NCI-H460 (cell line): Measurements from ENCODE around the gene FAM174C. TPM values are rescaled to one million over a fixed set of nuclear protein-coding genes. Genes with fewer than 3 reads are reported as not detected.

Experiments
- DNase-seq: peaks from one replicate; pipeline ENCODE4 v3.0.0-alpha.2; 2016; ENCODE audit warnings: low read depth; ENCODE audit errors: extremely low read depth
- total RNA-seq: library from RNA; depleted of rRNA; stranded (reverse); fragments of >200 nt; shearing (Covaris generic); gene quantifications from 2 replicates; pipeline ENCODE4 v1.2.3, GENCODE V29; 2014

Gene FAM174C
- total RNA-seq, 1 experiment from 2014 or later: 42.7 TPM

DNA sequence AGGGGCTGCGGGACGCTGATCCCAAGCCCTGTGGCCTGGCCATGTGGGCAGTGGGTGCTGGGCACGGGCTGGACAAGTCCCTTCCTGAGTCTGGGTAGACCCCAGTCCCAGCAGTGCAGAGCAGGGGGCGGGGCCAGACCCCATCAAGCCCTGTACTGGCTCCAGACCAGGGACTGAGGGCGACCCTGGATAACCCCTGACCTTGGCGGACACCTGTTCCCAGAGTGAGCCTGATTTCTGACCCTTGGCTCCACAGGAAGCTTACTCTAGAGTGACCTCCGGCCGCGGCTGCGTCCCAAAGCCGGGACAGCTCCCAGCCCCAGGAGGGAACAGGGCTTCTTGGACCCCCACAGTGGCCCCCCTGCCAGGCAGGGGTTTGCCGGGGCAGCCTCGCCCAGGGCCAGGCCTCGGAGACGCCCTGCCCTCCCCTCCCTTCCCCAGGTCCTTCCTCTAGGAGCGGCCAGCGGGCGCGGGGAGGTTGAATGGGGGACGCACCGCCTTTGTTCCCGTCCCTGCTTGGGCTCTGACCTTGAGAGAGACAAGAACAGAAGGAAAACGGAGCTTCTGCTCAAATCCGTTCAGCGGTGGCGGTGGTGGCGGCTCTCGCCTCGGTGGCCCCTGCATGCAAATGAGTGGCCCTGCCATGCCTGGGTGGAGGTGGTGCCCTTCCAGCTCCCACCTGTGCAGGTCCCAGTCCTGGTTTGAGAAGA lies 8.0 kb downstream of the FAM174C start:
- DNase-seq: no peak

DNA sequence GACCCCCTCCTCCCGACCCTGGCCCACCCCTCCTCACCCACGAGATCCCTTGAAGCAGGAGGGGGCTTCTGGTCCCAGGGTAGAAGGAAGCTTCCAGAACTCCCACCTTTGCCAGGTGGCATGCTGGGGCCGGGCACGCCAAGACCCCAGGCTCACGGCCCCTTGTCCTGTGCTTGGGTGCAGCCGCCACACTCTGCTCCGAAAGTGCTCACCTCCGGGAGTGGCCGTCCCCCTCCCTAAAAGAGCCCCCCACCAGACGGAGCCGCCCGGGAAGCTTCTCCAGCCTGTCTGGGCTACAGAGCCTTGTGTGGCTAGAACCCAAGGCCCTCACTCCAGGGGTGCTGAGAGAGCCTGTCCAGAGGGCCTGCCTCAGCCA lies 8.6 kb downstream of the FAM174C start:
- no peak for DNase-seq

DNA sequence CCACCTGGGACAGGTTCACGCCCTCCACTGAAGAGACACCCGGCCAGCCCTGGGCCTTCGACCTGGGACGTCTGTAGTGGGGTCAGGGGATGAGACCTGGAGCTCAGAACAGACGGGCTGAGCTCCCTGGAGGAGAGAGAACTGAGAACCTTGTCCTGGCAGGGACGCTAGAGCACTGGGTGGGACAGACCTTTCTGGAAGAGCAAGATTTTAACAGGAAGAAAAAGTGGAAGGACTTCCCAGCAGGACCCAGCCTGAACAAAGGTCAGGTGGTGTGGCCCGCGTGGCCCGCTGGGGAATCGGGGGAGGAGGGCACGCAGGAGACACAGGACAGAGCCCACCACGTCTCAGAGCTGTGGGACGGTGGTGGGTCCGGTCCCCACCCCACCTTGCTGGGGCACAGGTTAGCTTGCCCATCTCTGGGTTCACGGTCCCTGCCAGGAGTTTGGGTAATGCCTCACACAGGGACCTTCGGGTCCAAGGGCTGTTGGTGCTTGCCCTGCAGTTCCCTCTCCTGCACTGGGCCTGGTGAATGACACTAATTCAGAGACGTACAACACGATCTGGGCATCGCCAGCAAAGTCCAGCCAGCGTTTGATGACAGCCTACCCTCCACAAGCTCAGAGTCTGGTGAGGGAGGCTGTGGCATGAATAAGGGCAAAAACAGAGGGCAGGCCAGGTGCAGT lies 9.1 kb downstream of the FAM174C start:
- no peak for DNase-seq

DNA sequence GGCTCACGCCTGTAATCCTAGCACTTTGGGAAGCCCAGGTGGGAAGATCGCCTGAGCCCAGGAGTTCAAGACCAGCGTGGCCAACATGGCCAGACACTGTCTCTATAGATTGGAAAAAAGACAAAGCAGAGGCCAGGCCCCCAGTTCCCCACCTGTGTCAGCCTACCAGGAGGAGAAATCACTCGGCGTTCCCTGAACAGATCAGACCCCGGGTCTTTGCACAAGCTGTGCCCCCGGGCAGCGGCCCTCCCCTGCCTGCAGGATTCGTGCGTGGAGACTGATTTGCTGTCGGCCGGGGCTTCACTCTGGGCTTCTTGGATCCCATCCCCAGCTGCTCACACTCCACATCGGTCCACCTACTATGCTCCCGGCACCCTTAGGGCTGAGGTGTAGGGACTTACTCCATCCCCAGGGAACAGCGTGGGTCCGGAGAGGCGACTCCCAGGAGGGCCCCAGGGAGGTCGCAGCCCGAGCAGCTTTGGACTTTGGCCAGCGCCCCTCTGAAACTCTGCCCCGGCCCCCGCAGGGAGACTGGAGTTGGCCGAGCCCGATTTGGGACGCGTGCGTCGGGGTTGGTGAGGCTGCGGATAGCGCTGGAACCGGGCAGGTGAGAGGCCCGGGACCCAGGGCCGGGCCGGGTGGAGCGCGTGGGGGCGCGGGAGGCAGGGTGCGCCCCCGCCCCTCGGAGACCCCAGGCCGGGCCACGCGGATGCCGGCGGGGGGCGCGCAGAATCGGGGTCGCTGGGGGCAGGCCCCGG lies 9.8 kb downstream of the FAM174C start:
- no peak for DNase-seq

DNA sequence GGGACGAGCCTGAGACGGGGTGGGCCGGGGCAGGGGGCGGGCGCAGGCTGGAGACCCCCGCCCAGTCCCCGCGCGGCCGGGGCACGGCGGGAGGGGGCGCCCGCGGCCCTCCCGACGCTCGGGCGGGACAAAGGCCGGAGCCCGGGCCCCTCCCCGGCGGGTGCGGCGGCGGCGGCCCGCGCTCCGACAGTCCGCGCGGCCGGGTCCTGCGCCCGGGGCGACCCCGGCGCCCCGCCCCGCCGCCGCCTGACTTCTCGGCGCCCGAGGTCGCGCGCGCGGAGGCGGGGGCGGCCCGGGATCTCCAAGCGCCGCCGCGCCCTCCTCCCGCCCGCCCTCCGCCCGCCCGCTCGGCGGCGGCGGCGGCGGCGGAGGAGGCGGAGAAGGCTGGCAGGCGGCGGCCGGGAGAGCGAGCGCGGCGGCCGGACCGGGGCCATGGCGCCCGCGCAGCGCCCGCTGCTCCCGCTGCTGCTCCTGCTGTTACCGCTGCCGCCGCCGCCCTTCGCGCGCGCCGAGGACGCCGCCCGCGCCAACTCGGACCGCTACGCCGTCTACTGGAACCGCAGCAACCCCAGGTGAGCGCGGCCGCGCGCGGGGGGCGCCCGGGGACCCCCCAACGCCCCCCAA lies 10.5 kb downstream of the FAM174C start, which contains the start of gene EFNA2:
EFNA2 (plus strand) TSS at position 137 of the 624 bp plus-strand sequence; CDS start at position 433, 296 bp downstream.
- no peak for DNase-seq

DNA sequence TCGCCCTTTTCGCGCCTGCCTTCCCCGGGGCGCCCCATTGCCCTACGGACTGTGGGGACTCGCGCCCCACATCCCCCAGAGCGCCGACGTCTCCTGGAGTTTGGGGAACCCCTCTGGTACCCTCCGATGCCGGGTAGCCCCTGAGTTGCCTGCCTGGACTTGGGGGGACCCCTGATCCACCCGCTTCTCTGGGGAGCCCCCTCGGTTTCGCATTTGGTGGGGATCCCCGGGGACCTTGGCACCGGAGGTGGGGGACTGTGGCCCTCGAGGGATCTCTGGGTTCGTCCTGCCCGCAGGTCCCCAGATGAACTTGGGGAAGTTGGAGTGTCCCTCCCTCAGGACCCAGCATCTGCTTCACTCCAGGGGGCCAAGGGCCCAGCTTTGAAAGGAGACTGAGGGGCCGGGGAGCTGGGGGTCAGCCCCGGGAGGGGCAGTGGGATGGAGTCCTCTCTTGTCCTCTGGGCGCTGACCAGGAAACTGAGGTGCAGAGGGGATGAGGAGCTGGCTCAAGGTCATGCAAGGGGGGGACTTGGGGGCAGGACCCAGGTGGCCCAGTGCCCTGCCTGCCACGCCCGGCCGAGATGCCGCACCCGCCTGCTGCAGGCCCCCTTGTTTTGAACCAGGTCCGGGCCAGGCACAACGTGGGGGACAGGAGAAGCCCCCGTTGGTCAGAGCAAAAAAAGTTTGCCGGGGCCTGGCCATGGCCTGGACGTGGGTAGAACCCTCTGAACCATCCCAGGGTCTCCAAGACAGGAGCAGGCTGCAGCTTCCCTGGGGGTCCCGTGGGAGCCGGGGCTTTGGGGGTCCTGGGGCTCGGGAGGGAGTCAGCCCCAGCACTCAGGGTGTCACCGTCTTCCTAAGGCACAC lies 11.4 kb downstream of the FAM174C start:
- no peak for DNase-seq

DNA sequence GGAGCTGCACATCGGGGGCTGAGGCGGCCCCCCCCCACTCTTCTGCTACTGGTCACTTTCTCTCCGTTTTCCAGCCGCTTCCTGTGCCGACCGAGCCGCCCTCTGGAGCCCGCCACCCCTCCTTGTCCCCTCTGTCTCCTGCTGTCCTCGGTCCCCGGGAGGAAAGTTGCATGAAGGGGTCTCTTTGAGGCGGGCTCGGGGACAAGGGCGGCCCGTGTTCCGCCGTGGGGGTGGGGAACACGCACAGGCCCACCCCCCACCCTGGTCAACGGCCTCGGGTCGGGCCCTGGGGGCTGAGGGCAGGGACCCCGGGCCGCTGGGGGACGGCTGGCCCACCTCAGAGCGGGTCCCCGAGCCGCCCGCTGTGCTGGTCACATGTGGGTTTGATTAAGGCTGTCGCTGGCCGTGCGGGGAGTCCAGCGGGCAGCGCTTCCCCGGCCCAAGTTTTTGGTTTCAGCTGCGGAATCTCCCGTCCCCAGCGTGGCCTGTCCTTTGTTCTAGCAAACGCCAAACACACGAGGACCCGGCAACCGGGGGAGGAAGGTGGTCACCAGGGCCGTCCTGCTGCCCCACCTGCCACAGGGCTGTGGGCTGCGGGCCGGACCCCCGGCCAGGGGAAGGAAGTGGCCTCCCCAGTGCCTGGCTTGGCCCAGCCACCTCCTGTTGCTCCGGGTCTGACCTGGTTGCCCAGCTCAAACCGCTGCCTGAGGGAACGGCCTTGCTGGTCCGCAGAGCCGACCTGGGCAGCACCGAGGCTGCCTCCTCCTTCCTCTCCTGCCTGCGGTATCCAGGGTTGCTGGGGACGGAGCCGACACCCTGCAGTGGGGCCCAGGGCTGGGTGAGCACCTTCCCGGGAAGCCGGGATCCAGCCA lies 12.3 kb downstream of the FAM174C start:
- no peak for DNase-seq

DNA sequence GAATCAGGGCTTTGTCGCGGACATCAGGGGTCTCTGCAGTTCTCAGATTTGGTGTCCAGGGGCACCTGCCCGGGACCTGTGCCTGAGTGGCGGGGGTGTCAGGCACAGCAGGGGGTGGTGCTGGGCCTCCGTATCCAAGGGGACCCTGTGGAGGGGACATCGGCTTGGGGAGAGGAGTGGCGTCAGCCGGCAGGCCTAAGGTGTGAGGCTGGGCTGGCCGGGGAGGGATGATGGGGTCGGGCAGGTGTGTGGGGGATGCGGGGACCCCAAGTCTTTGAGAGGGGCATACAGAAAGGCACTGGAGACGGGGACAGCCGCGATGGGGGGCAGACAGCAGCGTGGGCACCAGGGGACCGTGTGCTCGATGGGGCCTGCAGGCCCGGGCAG lies 12.9 kb downstream of the FAM174C start:
- DNase-seq: no peak

DNA sequence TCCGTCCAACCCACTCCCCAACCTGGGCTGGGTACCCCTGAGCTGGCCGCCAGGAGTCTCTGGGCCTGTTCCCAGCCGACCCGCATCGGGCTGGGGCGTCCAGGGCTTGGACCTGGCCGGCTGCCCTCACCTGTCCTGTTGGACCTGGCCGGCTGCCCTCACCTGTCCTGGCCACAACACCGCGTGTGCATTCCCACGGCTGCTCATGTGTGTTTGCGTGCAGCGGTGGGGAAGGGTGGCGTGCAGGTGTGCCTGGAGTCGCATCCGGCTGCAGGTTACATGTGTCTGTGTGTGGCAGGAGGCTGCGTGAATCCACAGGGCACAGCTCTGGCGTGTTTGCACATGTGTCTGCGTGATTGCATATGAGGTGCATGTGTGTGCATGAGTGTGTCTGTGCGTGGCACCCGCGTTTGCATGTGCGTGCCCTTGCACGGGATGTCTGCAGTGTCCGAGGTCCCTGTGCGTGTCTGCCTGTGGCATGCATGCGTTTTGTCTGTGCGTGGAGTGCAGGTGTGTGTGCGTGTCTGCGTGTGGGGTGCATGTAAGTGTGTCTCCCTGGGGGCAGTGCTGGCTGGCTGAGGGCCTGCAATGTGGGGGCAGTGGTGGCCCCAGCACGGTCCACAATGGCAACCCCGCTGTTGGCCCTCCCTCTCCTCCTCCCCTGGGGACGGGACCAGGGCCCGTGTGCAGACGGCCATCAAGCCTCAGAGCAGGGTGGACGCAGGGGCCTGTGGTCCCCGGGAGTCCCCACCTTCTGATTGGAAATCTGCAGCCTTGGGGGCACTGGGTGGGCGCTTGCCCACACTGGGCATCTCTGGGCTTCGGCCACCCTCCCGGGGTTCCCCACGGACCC lies 13.7 kb downstream of the FAM174C start:
- no peak for DNase-seq

DNA sequence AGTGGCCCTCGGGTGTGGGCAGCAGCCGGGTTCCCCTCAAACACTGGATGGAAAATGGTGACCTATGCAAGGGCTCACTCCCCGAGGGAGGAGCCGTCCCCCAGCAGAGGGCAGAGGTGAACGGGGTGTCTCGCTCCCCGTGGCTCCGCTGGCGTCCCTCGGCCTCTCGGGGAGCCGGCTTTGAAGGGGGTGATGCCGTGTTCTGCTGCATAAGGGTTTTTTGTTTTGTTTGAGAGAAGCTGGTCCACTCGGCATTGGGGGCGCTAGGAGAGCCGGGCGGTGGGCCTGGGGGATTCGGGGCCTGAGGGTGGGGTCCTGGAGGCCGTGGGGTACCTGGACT lies 14.3 kb downstream of the FAM174C start:
- no peak for DNase-seq

DNA sequence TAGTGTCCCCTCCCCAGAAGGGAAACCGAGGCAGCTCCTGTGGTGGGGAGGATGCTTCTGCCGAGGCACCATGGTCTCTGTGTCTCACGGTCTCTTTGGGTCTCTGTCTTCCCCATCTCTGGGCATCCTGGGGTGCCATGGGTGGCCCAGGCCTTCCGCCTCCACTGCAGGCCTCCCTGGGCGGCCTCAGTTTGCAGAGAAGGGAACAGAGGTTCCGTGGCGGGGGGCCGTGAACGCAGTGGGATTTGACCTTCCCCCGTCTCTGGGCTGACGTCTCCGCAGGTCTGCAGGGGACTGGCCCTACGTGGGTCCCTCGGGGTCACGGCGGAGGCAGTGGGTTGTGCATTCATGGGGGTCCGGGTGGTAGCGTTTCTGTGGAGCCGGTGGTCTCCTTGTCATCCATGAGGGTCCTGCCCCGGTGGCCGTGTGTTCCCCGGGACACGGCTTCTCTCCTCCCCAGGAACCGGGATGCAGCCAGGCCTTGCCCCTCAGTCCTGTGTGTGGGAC lies 14.9 kb downstream of the FAM174C start:
- no peak for DNase-seq

DNA sequence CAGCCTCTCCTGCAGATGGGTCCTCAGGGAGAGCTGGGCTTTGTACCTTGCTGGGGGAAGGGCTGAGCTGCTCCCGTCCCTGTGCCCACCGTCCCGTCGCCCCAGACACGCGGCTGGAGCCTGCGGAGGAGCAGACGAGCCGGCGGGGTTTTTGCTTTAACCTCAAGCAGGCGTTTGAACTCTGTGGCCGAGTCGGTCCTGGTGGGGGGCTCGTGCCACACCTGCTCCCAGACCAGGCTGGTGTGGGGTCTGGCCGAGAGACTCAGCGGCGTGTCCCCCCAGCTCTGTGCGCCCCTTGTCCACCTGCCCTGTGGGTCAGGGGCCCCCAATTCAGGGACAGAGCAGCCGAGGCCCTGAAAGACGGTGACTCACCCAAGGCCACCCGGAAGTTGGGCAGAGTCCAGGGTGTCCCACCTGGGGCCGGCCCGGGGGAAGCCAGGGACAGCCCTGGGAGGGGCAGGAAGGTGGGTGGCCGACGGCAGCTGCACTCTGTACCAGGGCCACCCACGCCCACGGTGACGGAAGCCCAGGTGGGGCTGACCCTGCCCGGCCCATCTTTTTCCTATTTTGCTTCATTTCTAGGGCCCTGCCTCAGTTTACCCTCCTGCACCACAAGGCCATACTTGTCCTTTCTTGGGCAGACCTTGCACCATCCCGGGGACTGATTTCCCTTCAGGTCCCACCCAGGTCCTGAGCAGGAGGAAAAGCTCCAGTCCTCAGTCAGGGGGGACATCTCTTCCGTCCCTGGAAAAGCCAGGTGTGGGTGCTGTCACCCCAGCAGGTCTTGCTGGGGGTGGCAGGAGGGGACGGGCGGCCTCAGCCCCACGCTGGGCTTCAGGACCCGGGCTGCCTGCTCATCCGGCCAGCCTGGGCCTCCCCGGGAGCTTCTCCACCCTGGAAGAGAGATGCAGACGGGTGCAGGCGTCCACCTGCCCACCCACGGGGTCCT lies 15.6 kb downstream of the FAM174C start:
- no peak for DNase-seq

DNA sequence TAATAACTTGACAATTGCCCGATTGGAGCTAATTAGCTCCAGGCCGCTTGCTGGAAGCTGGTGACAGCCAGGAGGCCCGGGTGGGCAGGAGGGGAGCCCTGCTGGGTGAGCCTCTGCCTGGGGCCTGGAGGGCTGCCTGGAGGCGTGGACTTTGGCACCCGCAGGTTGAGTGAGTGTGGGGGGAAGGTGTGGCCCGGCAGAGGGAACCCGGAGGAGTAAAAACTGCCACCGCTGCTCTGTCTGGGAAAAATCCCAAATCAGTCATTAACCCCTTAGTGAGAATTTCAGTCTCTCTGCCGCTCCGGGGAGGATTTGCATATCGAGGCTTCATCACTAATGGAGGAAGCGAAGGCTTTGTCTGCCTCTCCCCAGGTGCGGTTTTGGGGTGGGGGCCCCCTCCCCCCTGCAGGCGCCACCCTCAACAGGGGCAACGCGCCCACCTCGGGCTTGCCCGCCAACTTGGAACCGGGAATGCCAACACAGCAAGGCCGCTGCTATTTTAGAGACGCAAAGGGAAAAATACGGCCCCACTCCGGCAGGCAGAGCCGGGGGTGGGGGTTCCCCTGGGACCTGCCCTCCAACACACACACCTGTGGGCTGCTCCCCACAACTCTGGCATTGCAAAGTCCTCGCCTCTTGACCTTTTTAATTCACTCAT lies 16.6 kb downstream of the FAM174C start:
- DNase-seq: no peak

DNA sequence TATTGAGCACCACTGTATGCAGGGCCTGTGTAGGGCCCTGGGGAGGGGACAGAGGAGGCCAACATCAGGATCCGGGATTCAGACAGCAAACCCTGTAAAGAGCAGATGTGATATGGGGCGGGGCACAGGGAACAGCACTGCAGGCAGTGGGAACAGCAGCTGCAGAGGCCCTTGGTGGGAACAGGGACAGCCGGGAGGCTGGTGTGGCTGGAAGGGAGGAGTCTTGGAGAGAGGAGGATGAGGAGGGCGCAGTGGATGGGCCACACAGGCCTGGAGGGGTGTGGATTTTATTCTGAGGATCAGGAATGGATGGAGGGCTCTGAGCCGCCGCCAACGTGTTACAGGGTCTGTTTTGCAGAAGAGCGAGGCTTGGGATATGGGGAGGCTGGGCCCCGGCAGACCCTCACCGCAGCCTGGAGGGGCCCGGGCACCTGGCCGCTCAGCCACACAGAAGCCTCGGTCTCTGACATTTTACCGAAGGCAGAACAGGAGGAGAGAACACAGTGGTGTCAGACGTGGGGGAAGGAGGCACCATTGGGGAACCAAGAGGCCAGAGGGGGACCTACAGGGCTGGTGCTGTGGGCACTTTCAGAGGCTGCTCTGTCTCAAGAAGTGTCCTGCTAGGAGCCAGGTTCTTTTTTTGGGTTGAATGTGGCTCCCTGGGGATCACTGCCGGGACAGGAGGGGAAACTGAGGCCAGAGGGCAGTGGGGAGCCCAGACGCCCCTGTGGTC lies 17.3 kb downstream of the FAM174C start:
- no peak for DNase-seq

DNA sequence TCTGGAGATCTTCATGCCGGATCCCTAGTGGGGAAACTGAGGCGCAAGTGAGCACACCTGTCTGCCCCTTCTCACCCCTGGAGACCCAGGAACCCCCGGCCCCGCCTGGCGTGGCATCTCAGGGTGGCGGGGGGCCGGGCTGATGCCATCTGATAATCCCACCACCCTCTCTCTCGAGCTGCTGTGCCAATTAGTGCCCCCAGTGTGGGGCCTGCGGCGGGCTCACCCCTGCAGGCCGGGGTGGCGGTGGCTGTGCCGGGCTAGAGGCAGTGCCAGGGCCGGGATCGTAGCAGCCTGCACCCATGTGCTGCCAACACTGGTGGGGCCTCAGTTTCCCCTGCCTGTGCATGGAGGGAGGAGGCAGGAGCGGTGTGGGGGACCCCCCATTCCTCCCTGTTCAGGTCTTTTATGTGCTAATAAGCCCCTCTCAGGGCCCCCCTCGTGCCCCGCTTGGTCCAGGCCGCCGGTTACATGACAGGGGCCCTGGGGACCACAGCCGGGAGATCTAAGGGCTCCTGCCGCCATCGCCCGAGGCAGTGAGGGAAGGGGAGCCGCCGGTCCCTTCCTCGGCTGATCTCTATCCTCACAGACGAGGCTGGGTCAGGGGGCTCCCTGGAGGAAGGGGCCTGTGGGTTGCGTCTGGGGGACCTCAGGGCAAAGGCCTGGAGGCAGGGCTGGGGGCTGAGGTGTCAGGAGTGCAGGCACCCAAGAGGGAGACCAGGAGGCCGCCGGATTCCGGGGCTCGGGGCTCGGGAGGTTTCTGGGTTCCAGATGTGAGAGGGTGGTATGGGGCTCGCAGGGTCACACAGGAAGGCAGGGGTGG lies 18.7 kb downstream of the FAM174C start:
- no peak for DNase-seq
